H1 (cell line): Measurements from ENCODE around the gene TPRKB. TPM values are rescaled to one million over a fixed set of nuclear protein-coding genes. Genes with fewer than 3 reads are reported as not detected.

ENCODE experiments used
- CTCF ChIA-PET: fragments of 300-600 bp; sonication (Branson Sonifier 250); formaldehyde crosslinking; loops from one replicate; lab custom pipeline; 2021; ENCODE audit not compliant: partially characterized antibody; lab: Charles Lee
- POLR2A ChIA-PET: fragments of 300-600 bp; sonication (Branson Sonifier 250); formaldehyde crosslinking; loops from one replicate; lab custom pipeline; 2021; ENCODE audit warnings: inconsistent platforms; ENCODE audit not compliant: partially characterized antibody; lab: Charles Lee
- DNase-seq, 2 experiments: peaks; one replicate each; pipeline versions ENCODE4 v3.0.0 to v3.0.0-alpha.2; 2010 to 2022; ENCODE audit warnings: low spot score in 2 of 2, low read depth in 1 of 2, mixed read lengths in 1 of 2
- FAIRE-seq: peaks from 2 replicates; lab custom pipeline; 2011; peaks lifted over from hg19 to GRCh38; lab: Jason Lieb, UNC
- H2AFZ ChIP-seq: 2 replicates; pipeline ENCODE4 v1.8.1; 2012; ENCODE audit warnings: low read length, inconsistent platforms
- H2AK5ac ChIP-seq: 2 replicates; pipeline ENCODE4 v1.6.1; 2013; ENCODE audit warnings: low read depth, low read length
- H2BK120ac ChIP-seq: replicated peaks from 2 replicates; pipeline ENCODE3; 2013; ENCODE audit warnings: low read depth, low read length, inconsistent platforms
- H2BK12ac ChIP-seq: 2 replicates; pipeline ENCODE4 v1.6.1; 2013; ENCODE audit warnings: low read depth, low read length
- H2BK15ac ChIP-seq: 2 replicates; pipeline ENCODE4 v1.6.1; 2013; ENCODE audit warnings: low read length
- H2BK20ac ChIP-seq: 2 replicates; pipeline ENCODE4 v1.6.1; 2013; ENCODE audit warnings: low read length
- H2BK5ac ChIP-seq: 2 replicates; pipeline ENCODE4 v1.6.1; 2013; ENCODE audit warnings: low read depth, low read length
- H3K14ac ChIP-seq: 2 replicates; pipeline ENCODE4 v1.6.1; 2013; ENCODE audit warnings: inconsistent platforms; ENCODE audit not compliant: insufficient read length
- H3K18ac ChIP-seq: 2 replicates; pipeline ENCODE4 v1.6.1; 2013; ENCODE audit warnings: low read length; ENCODE audit errors: extremely low read depth
- H3K23ac ChIP-seq: 2 replicates; pipeline ENCODE4 v1.6.1; 2013; ENCODE audit warnings: inconsistent platforms; ENCODE audit not compliant: insufficient read length
- H3K23me2 ChIP-seq: 2 replicates; pipeline ENCODE4 v1.6.1; 2013; ENCODE audit warnings: low read depth, low read length
- H3K27ac ChIP-seq: 2 replicates; pipeline ENCODE4 v1.6.1; 2011; ENCODE audit warnings: low read depth, low read length, inconsistent platforms
- H3K27me3 ChIP-seq, 4 experiments: replicated peaks in 1 of 4; 1 replicate in 1 of 4; 2 replicates in 3 of 4; pipeline versions ENCODE4 v1.6.1 to v1.8.1; 2011 to 2013; ENCODE audit warnings: low read length in 3 of 4, mild to moderate bottlenecking in 3 of 4, inconsistent platforms in 2 of 4, mixed read lengths in 2 of 4, moderate library complexity in 1 of 4; ENCODE audit not compliant: control insufficient read depth in 3 of 4, insufficient read depth in 3 of 4; ENCODE audit errors: extremely low read depth in 1 of 4
- H3K36me3 ChIP-seq, 4 experiments: 2 replicates each; pipeline versions ENCODE4 v1.6.1 to v1.8.1; 2011 to 2013; ENCODE audit warnings: mild to moderate bottlenecking in 4 of 4, low read length in 3 of 4, moderate library complexity in 2 of 4, control low read depth in 1 of 4, inconsistent platforms in 1 of 4; ENCODE audit not compliant: insufficient read depth in 4 of 4, control insufficient read depth in 2 of 4
- H3K4ac ChIP-seq: replicated peaks from 2 replicates; pipeline ENCODE3; 2013; ENCODE audit warnings: low read length, low read depth, mixed read lengths, inconsistent platforms; ENCODE audit not compliant: insufficient read length
- H3K4me1 ChIP-seq, 4 experiments: replicated peaks in 1 of 4; 1 replicate in 1 of 4; 2 replicates in 3 of 4; pipeline versions ENCODE4 v1.6.1 to v1.8.1; 2011 to 2013; ENCODE audit warnings: low read length in 3 of 4, inconsistent platforms in 2 of 4, mixed read lengths in 1 of 4; ENCODE audit not compliant: insufficient read depth in 4 of 4, control insufficient read depth in 3 of 4
- H3K4me2 ChIP-seq, 2 experiments: 2 replicates each; pipeline versions ENCODE4 v1.6.1 to v1.8.1; 2011 to 2013; ENCODE audit warnings: low read depth in 2 of 2, low read length in 2 of 2, control low read depth in 1 of 2, inconsistent platforms in 1 of 2, mild to moderate bottlenecking in 1 of 2; ENCODE audit not compliant: insufficient read depth in 1 of 2
- H3K4me3 ChIP-seq, 4 experiments: fragments of 200-600, 300-600 bp in 1 of 4; sonication (generic), shearing (Covaris generic), sonication (Bioruptor Twin) in 1 of 4; 2 replicates each; pipeline versions ENCODE4 v1.5.1 to v1.8.1; 2011 to 2016; ENCODE audit warnings: low read length in 4 of 4, low read depth in 3 of 4, control low read depth in 2 of 4, inconsistent platforms in 2 of 4, mild to moderate bottlenecking in 2 of 4, mixed read lengths in 1 of 4, moderate library complexity in 1 of 4; ENCODE audit not compliant: insufficient read depth in 2 of 4; ENCODE audit errors: extremely low read depth in 1 of 4
- H3K56ac ChIP-seq: replicated peaks from 2 replicates; pipeline ENCODE3; 2013; ENCODE audit warnings: low read depth, mild to moderate bottlenecking, mixed read lengths, low read length, inconsistent platforms; ENCODE audit not compliant: insufficient read length
- H3K79me1 ChIP-seq: 2 replicates; pipeline ENCODE4 v1.6.1; 2013; ENCODE audit warnings: low read depth, low read length, control low read depth
- H3K79me2 ChIP-seq, 2 experiments: 2 replicates each; pipeline versions ENCODE4 v1.6.1 to v1.8.1; 2012 to 2013; ENCODE audit warnings: low read length in 2 of 2, mild to moderate bottlenecking in 2 of 2, inconsistent platforms in 1 of 2; ENCODE audit not compliant: insufficient read depth in 2 of 2, control insufficient read depth in 1 of 2
- H3K9ac ChIP-seq, 4 experiments: replicated peaks in 1 of 4; 1 replicate in 1 of 4; 2 replicates in 3 of 4; pipeline versions ENCODE4 v1.6.1 to v1.8.1; 2011 to 2013; ENCODE audit warnings: low read depth in 3 of 4, low read length in 3 of 4, control low read depth in 2 of 4, mild to moderate bottlenecking in 2 of 4, moderate library complexity in 2 of 4, inconsistent platforms in 1 of 4; ENCODE audit errors: extremely low read depth in 1 of 4
- H3K9me3 ChIP-seq, 2 experiments: 2 replicates each; pipeline versions ENCODE4 v1.6.1 to v1.8.1; 2012 to 2013; ENCODE audit warnings: mild to moderate bottlenecking in 2 of 2, moderate library complexity in 2 of 2, control low read depth in 1 of 2, inconsistent platforms in 1 of 2, low read depth in 1 of 2, low read length in 1 of 2, mixed read lengths in 1 of 2; ENCODE audit not compliant: insufficient read depth in 2 of 2
- H4K20me1 ChIP-seq, 2 experiments: replicated peaks in 1 of 2; 2 replicates each; pipeline versions ENCODE3 to v1.8.1; 2011 to 2013; ENCODE audit warnings: inconsistent platforms in 2 of 2, low read length in 2 of 2, mild to moderate bottlenecking in 1 of 2; ENCODE audit not compliant: insufficient read depth in 2 of 2, control insufficient read depth in 1 of 2
- H4K5ac ChIP-seq: 2 replicates; pipeline ENCODE4 v1.6.1; 2013; ENCODE audit warnings: low read length, low read depth, mixed read lengths, inconsistent platforms; ENCODE audit not compliant: insufficient read length
- H4K8ac ChIP-seq: 2 replicates; pipeline ENCODE4 v1.8.0; 2013; ENCODE audit warnings: mild to moderate bottlenecking, moderate library complexity, low read length, inconsistent platforms; ENCODE audit not compliant: insufficient read depth; ENCODE audit errors: extremely low read depth
- H4K91ac ChIP-seq: replicated peaks from 2 replicates; pipeline ENCODE3; 2013; ENCODE audit warnings: low read length, mixed read lengths, inconsistent platforms; ENCODE audit not compliant: insufficient read length
- WGBS, 2 experiments: shearing (Covaris generic) in 1 of 2; methylation state at CpG; one replicate each; pipeline versions ENCODE4 v1.1.6 to v1.1.7; 2013 to 2015; ENCODE audit warnings: low lambda C conversion rate in 2 of 2, mixed read lengths in 2 of 2, inconsistent platforms in 1 of 2, low coverage in 1 of 2, missing lambda C conversion rate in 1 of 2; ENCODE audit not compliant: insufficient replicate concordance in 2 of 2, insufficient coverage in 1 of 2, insufficient read length in 1 of 2; ENCODE audit errors: extremely low coverage in 1 of 2, missing lambda C conversion rate in 1 of 2; 5-methylcytosine and 5-hydroxymethylcytosine counted together
- polyA plus RNA-seq, 7 experiments: library from polyadenylated mRNA; depleted of rRNA in 3 of 7; stranded (reverse) in 5 of 7; unstranded in 2 of 7; fragments of >200 nt in 5 of 7; fragments of 200-250 nt in 2 of 7; gene quantifications; 1 replicate in 5 of 7; 2 replicates in 1 of 7; 4 replicates in 1 of 7; pipeline versions ENCODE4 v1.2.1 to v1.2.3, GENCODE V29; 2011 to 2013; ENCODE audit warnings: missing spikeins in 2 of 7, mixed read lengths in 2 of 7
- total RNA-seq: library from RNA; stranded (reverse); fragmentation: NEBNext Ultra II Directional; extraction: Animal tissue kit (Norgen Biotek cat#: 25700); gene quantifications from 2 replicates; pipeline ENCODE4 v1.2.1, GENCODE V29; 2021

TPRKB gene
- total and polyA plus RNA-seq, 2 of the 8 experiments (the other 6 are each of a cell fraction or from before 2014, with no cell fraction given), result 40.3 to 41.6 TPM

GRCh38 chr2:73759285-73759764, 22.2 kb upstream of the TPRKB start:
- no peaks in the 10 kb centered on the region for H3K79me1 ChIP-seq
- H2BK20ac ChIP-seq, result no peak overlapping the region
- peaks cover 0 to 31% (median 16%) of the 10 kb centered on the region in 4 experiments; a peak in 5 of 8 replicates for H3K36me3 ChIP-seq
- POLR2A ChIA-PET, result interaction anchor here (1.0 kb wide), 1 partner anchor 13 kb away, joined by 4 read pairs; no protein-coding TSS in a partner anchor
- no peak overlapping the region for H3K23ac ChIP-seq
- H3K14ac ChIP-seq, result no peak overlapping the region
- no peak overlapping the region for H3K9ac ChIP-seq
- no peak overlapping the region for H2BK15ac ChIP-seq
- no peaks in the 10 kb centered on the region for H4K20me1 ChIP-seq
- no peak overlapping the region for H3K4me2 ChIP-seq
- WGBS, 2 experiments, result 65% methylated on average over 3 of the region's 3 CpGs; no CpG with 5 or more reads in 1 of the 2 experiments
- H3K27me3 ChIP-seq, result no peaks in the 10 kb centered on the region
- H3K23me2 ChIP-seq, result no peaks in the 10 kb centered on the region
- no peak overlapping the region for H2BK120ac ChIP-seq
- H2BK12ac ChIP-seq, result no peak overlapping the region
- H3K18ac ChIP-seq, result no peak overlapping the region
- H3K4me1 ChIP-seq, result no peaks in the 10 kb centered on the region
- no peak overlapping the region for H3K4me3 ChIP-seq
- no peak for FAIRE-seq
- no peak overlapping the region for H2AFZ ChIP-seq
- no peak overlapping the region for H2AK5ac ChIP-seq
- CTCF ChIA-PET, result interaction anchor here (0.6 to 1.3 kb wide), 2 partner anchors 10 to 378 kb away, joined by 4 read pairs; no protein-coding TSS in a partner anchor
- H3K4ac ChIP-seq, result no peak overlapping the region
- H3K56ac ChIP-seq, result no peak overlapping the region
- DNase-seq, result no peak
- H4K91ac ChIP-seq, result no peak overlapping the region
- H3K79me2 ChIP-seq, result no peaks in the 10 kb centered on the region
- H4K8ac ChIP-seq, result no peak overlapping the region
- no peak overlapping the region for H2BK5ac ChIP-seq
- no peak overlapping the region for H3K27ac ChIP-seq
- no peak overlapping the region for H4K5ac ChIP-seq
- peaks cover 5 to 10% of the 10 kb centered on the region in 2 experiments for H3K9me3 ChIP-seq
